GM12874 (cell line): ENCODE measurements around the gene LARP4B.

Source experiments
- CTCF ChIP-seq: IDR thresholded peaks from 2 replicates; pipeline ENCODE4 v1.5.1; 2011; ENCODE audit warnings: low read depth, mild to moderate bottlenecking, control low read depth, low read length, moderate library complexity; ENCODE audit not compliant: insufficient read depth

The LARP4B gene

GRCh38 chr10:819326-819725 lies 112.2 kb downstream of the LARP4B start:
- no peak for TF ChIP-seq CTCF

GRCh38 chr10:818526-819220 lies 112.8 kb downstream of the LARP4B start:
- TF ChIP-seq CTCF = no peak

- TF ChIP-seq CTCF = no peak
Measured at GRCh38 chr10:818010-818409, 113.5 kb downstream of the LARP4B start.

DNA sequence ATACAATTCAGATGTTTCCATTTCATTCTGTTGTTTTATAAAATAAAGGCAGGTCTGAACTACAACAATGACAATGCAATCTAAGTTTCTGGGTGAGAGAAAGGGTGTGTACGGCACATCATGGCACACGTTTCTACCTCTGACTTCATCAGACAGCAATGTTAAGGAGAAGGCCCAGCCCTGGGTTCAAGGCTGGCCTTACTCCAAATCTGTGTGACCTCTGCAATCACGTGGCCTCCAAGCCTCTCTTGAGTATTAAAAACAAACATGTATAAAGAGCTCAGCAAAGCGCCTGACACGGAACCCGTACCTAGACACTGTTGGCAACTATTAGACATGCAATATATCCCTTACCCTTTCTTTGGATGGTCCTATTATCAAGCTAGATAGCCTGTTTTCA lies 114.1 kb downstream of the LARP4B start:
- TF ChIP-seq CTCF = no peak

- TF ChIP-seq CTCF = no peak
Measured at GRCh38 chr10:816958-817357, 114.5 kb downstream of the LARP4B start.

- TF ChIP-seq CTCF = no peak
Measured at GRCh38 chr10:816091-816477, 115.4 kb downstream of the LARP4B start.

DNA sequence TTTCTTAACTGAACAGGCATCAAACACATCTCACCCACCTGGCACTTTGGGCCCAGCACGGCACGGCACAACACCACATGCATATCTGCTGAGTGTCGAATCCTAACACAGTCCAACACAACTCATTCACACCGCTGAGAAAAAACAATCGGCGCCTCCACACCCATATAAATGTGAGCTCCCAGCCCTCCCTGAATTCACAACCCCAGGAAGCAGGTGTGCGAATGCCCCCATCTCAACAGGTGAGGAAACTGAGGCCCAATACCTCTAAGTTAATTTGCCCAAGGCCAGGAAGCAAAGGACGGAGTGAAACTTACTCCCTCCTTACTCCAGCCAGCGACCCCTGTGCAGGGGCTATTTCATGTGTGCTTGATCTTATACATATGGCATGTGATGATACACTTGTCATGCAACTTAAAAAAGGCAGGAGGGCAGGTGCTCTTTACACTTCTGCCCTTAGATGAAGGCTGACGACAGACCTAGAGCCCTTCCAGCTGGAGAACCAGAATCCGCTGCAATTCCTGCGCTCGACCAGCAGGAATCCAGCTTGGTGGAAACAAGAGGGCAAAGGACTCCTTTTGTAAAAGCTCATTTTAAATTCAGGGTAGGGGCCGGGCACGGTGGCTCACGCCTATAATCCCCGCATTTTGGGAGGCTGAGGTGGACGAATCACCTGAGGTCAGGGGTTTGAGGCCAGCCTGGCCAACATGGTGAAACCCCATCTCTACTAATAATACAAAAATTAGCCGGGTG lies 116.0 kb downstream of the LARP4B start:
- no peak for TF ChIP-seq CTCF
